GM23248 (cell line): ENCODE measurements around the gene CHTF18.

Experiments
- EZH2 ChIP-seq: fragments of 200-600 bp; sonication (generic); IDR thresholded peaks from 2 replicates; pipeline ENCODE4 v1.6.1; 2018; ENCODE audit warnings: antibody characterized with exemption, mild to moderate bottlenecking; ENCODE audit not compliant: insufficient read depth, poor library complexity, severe bottlenecking
- EZH2phosphoT487 ChIP-seq: fragments of 200-600 bp; sonication (generic); IDR thresholded peaks from 2 replicates; pipeline ENCODE4 v1.6.1; 2018; ENCODE audit warnings: antibody characterized with exemption, moderate library complexity, mild to moderate bottlenecking, low read depth; ENCODE audit not compliant: insufficient read depth

DNA sequence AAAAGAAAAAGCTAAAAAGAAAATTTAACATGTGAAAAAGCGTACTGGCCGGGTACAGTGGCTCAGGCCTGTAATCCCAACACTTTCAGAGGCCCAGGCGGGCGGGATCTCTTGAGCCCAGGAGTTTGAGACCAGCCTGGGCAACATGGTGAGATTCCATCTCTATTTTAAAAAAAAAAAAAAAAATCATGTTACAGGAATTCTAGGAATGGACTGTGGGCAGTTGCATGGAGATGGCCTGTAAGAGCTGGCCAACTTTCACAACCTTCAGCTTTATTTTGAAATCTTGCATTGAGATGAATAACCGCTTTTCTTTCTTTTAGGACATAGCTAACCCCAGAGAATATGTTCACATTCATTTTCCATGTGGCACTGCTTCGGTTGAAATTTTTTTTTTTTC is 39.4 kb upstream of the CHTF18 start:
- TF ChIP-seq EZH2 (no peak), EZH2phosphoT487 (no peak)
